GM13976 (cell line): ENCODE data around the gene MARK4.

Experiments used
- DNase-seq: peaks from one replicate; pipeline ENCODE4 v3.0.0; 2012; ENCODE audit warnings: low spot score
- in situ Hi-C: fragments of 300-500 bp; cut with MboI; formaldehyde crosslinking; loops from one replicate; pipeline ENCODE4 v1.12.0; 2022; ENCODE audit warnings: low sequenced_read_pairs, mixed read lengths, inconsistent platforms; ENCODE audit not compliant: unreplicated experiment
- TF ChIP-seq, protein P1 (sequence below): IDR thresholded peaks from 2 replicates; pipeline ENCODE4 v1.5.1; 2012; ENCODE audit warnings: borderline replicate concordance, mild to moderate bottlenecking; ENCODE audit not compliant: insufficient read depth; ENCODE audit errors: extremely low read depth, missing control alignments, control extremely low read depth

Gene MARK4

GRCh38 chr19:45238556-45238955 lies 12.5 kb upstream of the MARK4 start:
- TF ChIP-seq, protein P1, sequence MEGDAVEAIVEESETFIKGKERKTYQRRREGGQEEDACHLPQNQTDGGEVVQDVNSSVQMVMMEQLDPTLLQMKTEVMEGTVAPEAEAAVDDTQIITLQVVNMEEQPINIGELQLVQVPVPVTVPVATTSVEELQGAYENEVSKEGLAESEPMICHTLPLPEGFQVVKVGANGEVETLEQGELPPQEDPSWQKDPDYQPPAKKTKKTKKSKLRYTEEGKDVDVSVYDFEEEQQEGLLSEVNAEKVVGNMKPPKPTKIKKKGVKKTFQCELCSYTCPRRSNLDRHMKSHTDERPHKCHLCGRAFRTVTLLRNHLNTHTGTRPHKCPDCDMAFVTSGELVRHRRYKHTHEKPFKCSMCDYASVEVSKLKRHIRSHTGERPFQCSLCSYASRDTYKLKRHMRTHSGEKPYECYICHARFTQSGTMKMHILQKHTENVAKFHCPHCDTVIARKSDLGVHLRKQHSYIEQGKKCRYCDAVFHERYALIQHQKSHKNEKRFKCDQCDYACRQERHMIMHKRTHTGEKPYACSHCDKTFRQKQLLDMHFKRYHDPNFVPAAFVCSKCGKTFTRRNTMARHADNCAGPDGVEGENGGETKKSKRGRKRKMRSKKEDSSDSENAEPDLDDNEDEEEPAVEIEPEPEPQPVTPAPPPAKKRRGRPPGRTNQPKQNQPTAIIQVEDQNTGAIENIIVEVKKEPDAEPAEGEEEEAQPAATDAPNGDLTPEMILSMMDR, result no peak
- no peak for DNase-seq
- in situ Hi-C loops, result no loop called here

DNA sequence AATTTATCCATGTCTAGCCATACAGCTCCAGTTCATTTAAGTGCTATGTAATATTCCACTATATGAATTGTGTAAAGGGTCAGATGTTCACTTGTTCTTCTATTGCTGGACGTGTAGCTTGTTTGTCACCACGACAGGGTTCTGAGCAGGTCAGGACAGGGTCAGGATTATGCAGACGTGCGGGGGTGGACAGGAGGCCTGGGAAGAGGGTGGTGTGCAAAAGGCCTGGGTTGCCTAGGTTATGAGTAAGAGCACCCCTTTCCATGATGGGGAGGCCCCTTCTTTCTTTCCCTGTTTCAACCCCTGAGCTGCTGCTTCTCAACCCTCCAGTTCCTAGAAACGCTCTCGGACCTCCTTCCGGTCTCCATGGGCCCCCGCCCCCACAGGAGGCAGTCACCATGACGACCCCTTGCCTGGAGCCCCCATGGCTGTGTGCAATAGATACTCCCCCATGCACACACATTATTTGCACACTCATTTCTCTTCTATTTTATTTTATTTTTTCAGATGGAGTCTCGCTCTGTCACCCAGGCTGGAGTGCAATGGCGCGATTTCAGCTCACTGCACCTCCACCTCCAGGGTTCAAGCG lies 7.8 kb upstream of the MARK4 start:
- in situ Hi-C loops, result no loop called here
- TF ChIP-seq, protein P1, result no peak
- DNase-seq, result no peak

DNA sequence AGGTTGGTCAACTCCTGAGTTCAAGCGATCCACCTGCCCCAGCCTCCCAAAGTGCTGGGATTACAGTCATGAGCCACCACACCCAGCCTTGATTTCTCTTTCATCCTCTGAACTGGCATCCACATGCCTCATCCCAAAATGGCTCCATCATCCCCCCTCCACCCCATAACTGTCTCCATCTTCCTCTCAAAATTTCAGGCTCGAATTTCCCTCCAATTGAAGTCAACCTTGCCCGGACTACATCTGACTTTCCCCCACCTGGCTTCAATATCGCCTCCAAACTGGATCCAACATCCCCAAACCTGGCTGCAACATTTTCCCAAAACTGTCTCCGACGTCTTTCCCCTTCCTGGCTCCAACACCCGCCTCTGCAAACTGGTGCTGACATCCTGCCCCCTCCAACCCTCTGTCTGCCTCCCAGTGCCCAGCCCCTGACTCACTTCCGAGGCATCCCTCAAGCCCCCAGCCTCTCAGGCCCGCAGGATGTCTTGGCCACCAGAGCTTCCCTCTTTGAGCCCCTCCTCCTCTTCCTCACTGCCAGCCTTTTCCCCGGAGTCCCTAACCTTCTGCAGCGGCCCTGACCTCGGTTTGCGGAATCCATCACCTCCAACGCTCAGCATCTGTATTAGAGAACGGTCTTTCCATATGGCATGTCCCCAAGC lies 6.8 kb upstream of the MARK4 start:
- no peak for DNase-seq
- TF ChIP-seq, protein P1, result no peak
- in situ Hi-C loops, result no loop called here

- no peak for DNase-seq
- in situ Hi-C loops, result no loop called here
- TF ChIP-seq, protein P1, result no peak
Measured at GRCh38 chr19:45245334-45245787, 5.7 kb upstream of the MARK4 start, which contains the start of gene EXOC3L2. Gene EXOC3L2, minus strand, starts transcription at chr19:45245407. Its CDS starts 6,362 bp downstream, at chr19:45239045.

DNA sequence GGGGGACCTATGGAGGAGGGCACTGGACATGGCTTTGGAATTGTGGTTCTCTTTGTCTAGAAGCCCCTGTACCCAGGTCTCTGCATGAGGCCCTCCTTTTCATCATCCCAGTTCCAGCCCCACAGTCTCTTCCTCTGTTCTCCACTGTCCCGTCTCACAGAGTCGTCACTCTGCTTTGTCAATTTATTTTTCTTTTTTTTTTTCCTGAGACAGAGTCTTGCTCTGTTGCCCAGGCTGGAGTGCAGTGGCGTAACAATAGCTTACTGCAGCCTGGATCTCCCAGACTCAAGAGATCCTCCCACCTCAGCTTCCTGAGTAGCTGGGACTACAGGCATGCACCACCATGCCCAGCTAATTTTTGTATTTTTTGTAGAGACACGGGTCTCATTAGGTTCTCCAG lies 5.2 kb upstream of the MARK4 start:
- TF ChIP-seq, protein P1, result no peak
- in situ Hi-C loops, result no loop called here
- no peak for DNase-seq

GRCh38 chr19:45247136-45247535 lies 3.9 kb upstream of the MARK4 start:
- TF ChIP-seq, protein P1, result no peak
- no peak for DNase-seq
- in situ Hi-C loops, result no loop called here
